Liver (tissue), 3 donors: ENCODE results near the gene GABBR2.

Experiments used
- EGR1 ChIP-seq, 2 donors: IDR thresholded peaks; 2 replicates each; pipeline ENCODE4 v1.6.1; 2016 to 2018; ENCODE audit warnings: antibody characterized with exemption in 2 of 2, low read depth in 2 of 2
- FOXA1 ChIP-seq: IDR thresholded peaks from 2 replicates; pipeline ENCODE4 v1.6.1; 2016; ENCODE audit warnings: antibody characterized with exemption
- GABPA ChIP-seq, 2 donors: IDR thresholded peaks in 1 of 2; conservative IDR thresholded peaks in 1 of 2; 2 replicates each; pipeline ENCODE4 v1.6.1; 2016; ENCODE audit warnings: antibody characterized with exemption in 2 of 2, mild to moderate bottlenecking in 1 of 2, moderate library complexity in 1 of 2
- NR2F2 ChIP-seq: IDR thresholded peaks from 2 replicates; pipeline ENCODE4 v1.6.1; 2016; ENCODE audit warnings: antibody characterized with exemption
- RAD21 ChIP-seq, 2 donors: IDR thresholded peaks; 2 replicates each; pipeline ENCODE4 v1.6.1; 2016; ENCODE audit warnings: antibody characterized with exemption in 2 of 2, mild to moderate bottlenecking in 2 of 2
- RXRA ChIP-seq, 2 donors: IDR thresholded peaks; 2 replicates each; pipeline ENCODE4 v1.6.1; 2017 to 2018; ENCODE audit warnings: antibody characterized with exemption in 2 of 2, mild to moderate bottlenecking in 1 of 2
- SP1 ChIP-seq: IDR thresholded peaks from 2 replicates; pipeline ENCODE4 v1.6.1; 2018; ENCODE audit warnings: antibody characterized with exemption, mild to moderate bottlenecking
- YY1 ChIP-seq: IDR thresholded peaks from 2 replicates; pipeline ENCODE4 v1.6.1; 2016; ENCODE audit warnings: antibody characterized with exemption, mild to moderate bottlenecking
- TF ChIP-seq, protein P1 (sequence below): fragments of 150-350 bp; IDR thresholded peaks from 2 replicates; pipeline ENCODE4 v1.5.1; 2017; ENCODE audit warnings: improper control_type of control experiment, low read depth, low read length; ENCODE audit not compliant: missing input control
- TF ChIP-seq, protein P2 (sequence below): IDR thresholded peaks from 2 replicates; pipeline ENCODE4 v1.6.1; 2016; ENCODE audit warnings: antibody characterized with exemption
- TF ChIP-seq, protein P3 (sequence below): IDR thresholded peaks from 2 replicates; pipeline ENCODE4 v1.6.1; 2016; ENCODE audit warnings: antibody characterized with exemption, mild to moderate bottlenecking
- TF ChIP-seq, protein P4 (sequence below): IDR thresholded peaks from 2 replicates; pipeline ENCODE4 v1.6.1; 2016; ENCODE audit warnings: antibody characterized with exemption
- TF ChIP-seq, protein P5 (sequence below): IDR thresholded peaks from 2 replicates; pipeline ENCODE4 v1.6.1; 2016; ENCODE audit warnings: antibody characterized with exemption
- donor health status: healthy.
- donor health status: healthy.

DNA sequence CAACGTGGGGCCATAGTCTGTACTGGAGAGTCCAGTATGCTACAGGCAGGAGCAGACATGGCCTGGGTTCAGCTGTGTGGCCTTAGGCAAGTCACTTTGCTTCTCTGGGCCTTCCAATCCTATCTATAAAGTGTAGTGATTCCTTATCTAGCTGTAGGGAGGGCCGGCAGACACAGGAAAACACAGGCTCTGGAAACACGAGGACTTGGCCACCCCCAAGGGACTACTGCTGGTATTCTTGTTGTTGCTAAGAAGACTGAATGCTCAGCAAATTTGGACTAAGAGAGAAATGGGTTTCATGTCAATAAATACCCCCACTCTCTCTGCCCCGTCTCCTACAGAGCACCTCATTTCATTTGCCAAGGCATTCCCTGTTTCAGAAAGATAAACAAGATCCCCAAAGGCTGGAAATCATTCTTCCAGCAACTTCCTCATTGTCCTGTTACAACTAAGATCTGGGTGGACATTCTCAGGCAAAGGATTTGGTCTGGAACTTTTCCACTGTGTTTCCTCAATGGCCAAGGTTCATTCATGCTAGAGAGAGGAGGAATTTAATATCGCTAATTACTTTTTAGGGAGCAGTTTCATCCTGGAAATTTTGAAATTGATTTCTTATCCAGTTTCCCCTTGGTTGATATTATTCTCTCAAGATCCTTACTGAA lies 105.8 kb downstream of the GABBR2 start:
- TF ChIP-seq, protein P1, sequence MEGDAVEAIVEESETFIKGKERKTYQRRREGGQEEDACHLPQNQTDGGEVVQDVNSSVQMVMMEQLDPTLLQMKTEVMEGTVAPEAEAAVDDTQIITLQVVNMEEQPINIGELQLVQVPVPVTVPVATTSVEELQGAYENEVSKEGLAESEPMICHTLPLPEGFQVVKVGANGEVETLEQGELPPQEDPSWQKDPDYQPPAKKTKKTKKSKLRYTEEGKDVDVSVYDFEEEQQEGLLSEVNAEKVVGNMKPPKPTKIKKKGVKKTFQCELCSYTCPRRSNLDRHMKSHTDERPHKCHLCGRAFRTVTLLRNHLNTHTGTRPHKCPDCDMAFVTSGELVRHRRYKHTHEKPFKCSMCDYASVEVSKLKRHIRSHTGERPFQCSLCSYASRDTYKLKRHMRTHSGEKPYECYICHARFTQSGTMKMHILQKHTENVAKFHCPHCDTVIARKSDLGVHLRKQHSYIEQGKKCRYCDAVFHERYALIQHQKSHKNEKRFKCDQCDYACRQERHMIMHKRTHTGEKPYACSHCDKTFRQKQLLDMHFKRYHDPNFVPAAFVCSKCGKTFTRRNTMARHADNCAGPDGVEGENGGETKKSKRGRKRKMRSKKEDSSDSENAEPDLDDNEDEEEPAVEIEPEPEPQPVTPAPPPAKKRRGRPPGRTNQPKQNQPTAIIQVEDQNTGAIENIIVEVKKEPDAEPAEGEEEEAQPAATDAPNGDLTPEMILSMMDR = no peak
- TF ChIP-seq RAD21 (IDR thresholded peaks at IDR 0.05) = no peak
- TF ChIP-seq GABPA (IDR thresholded peaks at IDR 0.05 in 1 of 2, conservative IDR thresholded peaks at IDR 0.05 in 1 of 2) = no peak
- TF ChIP-seq RXRA (IDR thresholded peaks at IDR 0.05) = no peak
- TF ChIP-seq SP1 = no peak
- TF ChIP-seq, protein P2, sequence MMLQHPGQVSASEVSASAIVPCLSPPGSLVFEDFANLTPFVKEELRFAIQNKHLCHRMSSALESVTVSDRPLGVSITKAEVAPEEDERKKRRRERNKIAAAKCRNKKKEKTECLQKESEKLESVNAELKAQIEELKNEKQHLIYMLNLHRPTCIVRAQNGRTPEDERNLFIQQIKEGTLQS = no peak
- TF ChIP-seq NR2F2 = no peak
- TF ChIP-seq, protein P3, sequence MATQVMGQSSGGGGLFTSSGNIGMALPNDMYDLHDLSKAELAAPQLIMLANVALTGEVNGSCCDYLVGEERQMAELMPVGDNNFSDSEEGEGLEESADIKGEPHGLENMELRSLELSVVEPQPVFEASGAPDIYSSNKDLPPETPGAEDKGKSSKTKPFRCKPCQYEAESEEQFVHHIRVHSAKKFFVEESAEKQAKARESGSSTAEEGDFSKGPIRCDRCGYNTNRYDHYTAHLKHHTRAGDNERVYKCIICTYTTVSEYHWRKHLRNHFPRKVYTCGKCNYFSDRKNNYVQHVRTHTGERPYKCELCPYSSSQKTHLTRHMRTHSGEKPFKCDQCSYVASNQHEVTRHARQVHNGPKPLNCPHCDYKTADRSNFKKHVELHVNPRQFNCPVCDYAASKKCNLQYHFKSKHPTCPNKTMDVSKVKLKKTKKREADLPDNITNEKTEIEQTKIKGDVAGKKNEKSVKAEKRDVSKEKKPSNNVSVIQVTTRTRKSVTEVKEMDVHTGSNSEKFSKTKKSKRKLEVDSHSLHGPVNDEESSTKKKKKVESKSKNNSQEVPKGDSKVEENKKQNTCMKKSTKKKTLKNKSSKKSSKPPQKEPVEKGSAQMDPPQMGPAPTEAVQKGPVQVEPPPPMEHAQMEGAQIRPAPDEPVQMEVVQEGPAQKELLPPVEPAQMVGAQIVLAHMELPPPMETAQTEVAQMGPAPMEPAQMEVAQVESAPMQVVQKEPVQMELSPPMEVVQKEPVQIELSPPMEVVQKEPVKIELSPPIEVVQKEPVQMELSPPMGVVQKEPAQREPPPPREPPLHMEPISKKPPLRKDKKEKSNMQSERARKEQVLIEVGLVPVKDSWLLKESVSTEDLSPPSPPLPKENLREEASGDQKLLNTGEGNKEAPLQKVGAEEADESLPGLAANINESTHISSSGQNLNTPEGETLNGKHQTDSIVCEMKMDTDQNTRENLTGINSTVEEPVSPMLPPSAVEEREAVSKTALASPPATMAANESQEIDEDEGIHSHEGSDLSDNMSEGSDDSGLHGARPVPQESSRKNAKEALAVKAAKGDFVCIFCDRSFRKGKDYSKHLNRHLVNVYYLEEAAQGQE = no peak
- TF ChIP-seq, protein P4, sequence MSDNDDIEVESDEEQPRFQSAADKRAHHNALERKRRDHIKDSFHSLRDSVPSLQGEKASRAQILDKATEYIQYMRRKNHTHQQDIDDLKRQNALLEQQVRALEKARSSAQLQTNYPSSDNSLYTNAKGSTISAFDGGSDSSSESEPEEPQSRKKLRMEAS = no peak
- TF ChIP-seq YY1 = no peak
- TF ChIP-seq EGR1 (IDR thresholded peaks at IDR 0.05; ENCODE audit: low read depth in 2 of 2) = no peak
- TF ChIP-seq, protein P5, sequence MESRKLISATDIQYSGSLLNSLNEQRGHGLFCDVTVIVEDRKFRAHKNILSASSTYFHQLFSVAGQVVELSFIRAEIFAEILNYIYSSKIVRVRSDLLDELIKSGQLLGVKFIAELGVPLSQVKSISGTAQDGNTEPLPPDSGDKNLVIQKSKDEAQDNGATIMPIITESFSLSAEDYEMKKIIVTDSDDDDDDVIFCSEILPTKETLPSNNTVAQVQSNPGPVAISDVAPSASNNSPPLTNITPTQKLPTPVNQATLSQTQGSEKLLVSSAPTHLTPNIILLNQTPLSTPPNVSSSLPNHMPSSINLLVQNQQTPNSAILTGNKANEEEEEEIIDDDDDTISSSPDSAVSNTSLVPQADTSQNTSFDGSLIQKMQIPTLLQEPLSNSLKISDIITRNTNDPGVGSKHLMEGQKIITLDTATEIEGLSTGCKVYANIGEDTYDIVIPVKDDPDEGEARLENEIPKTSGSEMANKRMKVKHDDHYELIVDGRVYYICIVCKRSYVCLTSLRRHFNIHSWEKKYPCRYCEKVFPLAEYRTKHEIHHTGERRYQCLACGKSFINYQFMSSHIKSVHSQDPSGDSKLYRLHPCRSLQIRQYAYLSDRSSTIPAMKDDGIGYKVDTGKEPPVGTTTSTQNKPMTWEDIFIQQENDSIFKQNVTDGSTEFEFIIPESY = no peak
- TF ChIP-seq FOXA1 = no peak
